ENCODE data around the gene INPP4B.

The INPP4B gene

GRCh38 chr4:142443469-142443868, 402.6 kb downstream of the INPP4B start:
- Mint-ChIP-seq H3K36me3 (no peaks in the 10 kb centered on the region), H3K4me3 (no peak overlapping the region), H3K9me3 (peaks cover 3% of the 10 kb centered on the region), H3K4me1 (no peaks in the 10 kb centered on the region), H3K27me3 (no peaks in the 10 kb centered on the region), H3K27ac (no peak overlapping the region)
- no peak for ATAC-seq

GRCh38 chr4:142440093-142440492, 406.0 kb downstream of the INPP4B start:
- Mint-ChIP-seq H3K9me3 (peaks cover 5% of the 10 kb centered on the region), H3K27ac (no peak overlapping the region), H3K36me3 (no peaks in the 10 kb centered on the region), H3K27me3 (no peaks in the 10 kb centered on the region), H3K4me1 (no peaks in the 10 kb centered on the region), H3K4me3 (no peak overlapping the region)
- ATAC-seq, result no peak

- H3K4me1 Mint-ChIP-seq, result no peaks in the 10 kb centered on the region
- H3K9me3 Mint-ChIP-seq, result peaks cover 8% of the 10 kb centered on the region
- no peak overlapping the region for H3K4me3 Mint-ChIP-seq
- ATAC-seq, result no peak
- no peaks in the 10 kb centered on the region for H3K27me3 Mint-ChIP-seq
- no peak overlapping the region for H3K27ac Mint-ChIP-seq
- H3K36me3 Mint-ChIP-seq, result no peaks in the 10 kb centered on the region
These were observed 410.4 kb downstream of the INPP4B start for GRCh38 chr4:142435599-142436235.

GRCh38 chr4:142434519-142435224, 411.4 kb downstream of the INPP4B start:
- H3K27ac Mint-ChIP-seq, result no peak overlapping the region
- H3K36me3 Mint-ChIP-seq, result no peaks in the 10 kb centered on the region
- H3K4me3 Mint-ChIP-seq, result no peak overlapping the region
- H3K4me1 Mint-ChIP-seq, result no peaks in the 10 kb centered on the region
- H3K27me3 Mint-ChIP-seq, result no peaks in the 10 kb centered on the region
- no peak for ATAC-seq
- peaks cover 8% of the 10 kb centered on the region for H3K9me3 Mint-ChIP-seq

GRCh38 chr4:142428715-142429114, 417.4 kb downstream of the INPP4B start:
- H3K4me1 Mint-ChIP-seq, result no peaks in the 10 kb centered on the region
- no peak for ATAC-seq
- no peaks in the 10 kb centered on the region for H3K36me3 Mint-ChIP-seq
- no peaks in the 10 kb centered on the region for H3K27me3 Mint-ChIP-seq
- H3K4me3 Mint-ChIP-seq, result no peak overlapping the region
- H3K27ac Mint-ChIP-seq, result no peak overlapping the region
- H3K9me3 Mint-ChIP-seq, result peaks cover 3% of the 10 kb centered on the region

- Mint-ChIP-seq H3K27me3 (no peaks in the 10 kb centered on the region), H3K4me1 (no peaks in the 10 kb centered on the region), H3K36me3 (no peaks in the 10 kb centered on the region), H3K4me3 (no peak overlapping the region), H3K27ac (no peak overlapping the region), H3K9me3 (no peaks in the 10 kb centered on the region)
- no peak for ATAC-seq
These were observed 418.6 kb downstream of the INPP4B start for GRCh38 chr4:142427456-142427855.

GRCh38 chr4:142423861-142424260, 422.2 kb downstream of the INPP4B start:
- ATAC-seq, result no peak
- H3K27me3 Mint-ChIP-seq, result no peaks in the 10 kb centered on the region
- H3K4me3 Mint-ChIP-seq, result no peak overlapping the region
- no peaks in the 10 kb centered on the region for H3K4me1 Mint-ChIP-seq
- no peak overlapping the region for H3K27ac Mint-ChIP-seq
- no peaks in the 10 kb centered on the region for H3K36me3 Mint-ChIP-seq
- no peaks in the 10 kb centered on the region for H3K9me3 Mint-ChIP-seq

GRCh38 chr4:142420311-142421095, 425.6 kb downstream of the INPP4B start:
- Mint-ChIP-seq H3K4me1 (no peaks in the 10 kb centered on the region), H3K36me3 (no peaks in the 10 kb centered on the region), H3K4me3 (no peak overlapping the region), H3K27me3 (no peaks in the 10 kb centered on the region), H3K27ac (no peak overlapping the region), H3K9me3 (peaks cover 3% of the 10 kb centered on the region)
- ATAC-seq, result no peak

- Mint-ChIP-seq H3K27me3 (no peaks in the 10 kb centered on the region), H3K27ac (no peak overlapping the region), H3K36me3 (no peaks in the 10 kb centered on the region), H3K4me3 (no peak overlapping the region), H3K4me1 (no peaks in the 10 kb centered on the region), H3K9me3 (peaks cover 8% of the 10 kb centered on the region)
- no peak for ATAC-seq
These were observed 426.4 kb downstream of the INPP4B start for GRCh38 chr4:142419712-142420111.

GRCh38 chr4:142418697-142419096, 427.4 kb downstream of the INPP4B start:
- no peak overlapping the region for H3K4me3 Mint-ChIP-seq
- H3K4me1 Mint-ChIP-seq, result no peaks in the 10 kb centered on the region
- no peaks in the 10 kb centered on the region for H3K27me3 Mint-ChIP-seq
- H3K36me3 Mint-ChIP-seq, result no peaks in the 10 kb centered on the region
- H3K9me3 Mint-ChIP-seq, result peaks cover 9% of the 10 kb centered on the region
- no peak overlapping the region for H3K27ac Mint-ChIP-seq
- no peak for ATAC-seq

GRCh38 chr4:142416711-142417275, 429.3 kb downstream of the INPP4B start:
- H3K36me3 Mint-ChIP-seq, result no peaks in the 10 kb centered on the region
- ATAC-seq, result no peak

GRCh38 chr4:142416121-142416520, 430.0 kb downstream of the INPP4B start:
- Mint-ChIP-seq H3K27me3 (no peaks in the 10 kb centered on the region), H3K36me3 (no peaks in the 10 kb centered on the region), H3K4me1 (no peaks in the 10 kb centered on the region), H3K27ac (no peak overlapping the region), H3K9me3 (peaks cover 9% of the 10 kb centered on the region), H3K4me3 (no peak overlapping the region)
- ATAC-seq, result no peak

More at GRCh38 chr4:142416711-142417275, 429.3 kb downstream of the INPP4B start:
- Mint-ChIP-seq H3K4me1 (no peaks in the 10 kb centered on the region), H3K27ac (no peak overlapping the region), H3K27me3 (no peaks in the 10 kb centered on the region), H3K9me3 (peaks cover 9% of the 10 kb centered on the region), H3K4me3 (no peak overlapping the region)

GRCh38 chr4:142414366-142414990, 431.6 kb downstream of the INPP4B start:
- Mint-ChIP-seq H3K27me3 (no peaks in the 10 kb centered on the region), H3K4me3 (no peak overlapping the region), H3K9me3 (peaks cover 9% of the 10 kb centered on the region), H3K36me3 (no peaks in the 10 kb centered on the region), H3K27ac (no peak overlapping the region), H3K4me1 (no peaks in the 10 kb centered on the region)
- ATAC-seq, result no peak

- Mint-ChIP-seq H3K9me3 (peaks cover 9% of the 10 kb centered on the region), H3K4me3 (no peak overlapping the region), H3K27me3 (peaks cover 6% of the 10 kb centered on the region), H3K27ac (no peak overlapping the region), H3K4me1 (no peaks in the 10 kb centered on the region), H3K36me3 (no peaks in the 10 kb centered on the region)
- no peak for ATAC-seq
These were observed 432.6 kb downstream of the INPP4B start for GRCh38 chr4:142413485-142413884.

- Mint-ChIP-seq H3K4me3 (no peak overlapping the region), H3K4me1 (no peaks in the 10 kb centered on the region), H3K36me3 (no peaks in the 10 kb centered on the region), H3K9me3 (peaks cover 9% of the 10 kb centered on the region), H3K27ac (no peak overlapping the region), H3K27me3 (peaks cover 9% of the 10 kb centered on the region)
- no peak for ATAC-seq
These were observed 434.1 kb downstream of the INPP4B start for GRCh38 chr4:142411993-142412392.

All from stimulated activated memory B cell treated with anti-CD40 and anti-IgM and Interleukin-4, amounts not matched to agents 10 μg/mL and 1 μg/mL and 100 μg/mL, for 72 hours (primary cell).